AG04450 (cell line): ENCODE data around the gene GPC6. TPM values are rescaled to one million over a fixed set of nuclear protein-coding genes. Genes with fewer than 3 reads are reported as not detected.

Experiments
- CTCF ChIA-PET: fragments of 300-600, 350-600 bp; formaldehyde crosslinking; extraction: SDS; loops from one replicate; lab custom pipeline; 2022; ENCODE audit warnings: antibody characterized with exemption, inconsistent platforms; lab: Charles Lee
- POLR2A ChIA-PET: fragments of 350-600 bp; formaldehyde crosslinking; extraction: SDS; loops from one replicate; lab custom pipeline; 2021; ENCODE audit warnings: antibody characterized with exemption, inconsistent platforms; lab: Yijun Ruan, JAX
- DNase-seq: peaks from one replicate; pipeline ENCODE4 v3.0.0-alpha.2; 2011; ENCODE audit warnings: low read depth, low spot score
- H3K27ac ChIP-seq: one replicate; pipeline ENCODE4 v1.5.1; 2012; ENCODE audit warnings: low read depth, low read length, control low read depth
- H3K27me3 ChIP-seq: one replicate; pipeline ENCODE4 v1.6.0; 2012; ENCODE audit warnings: low read length; ENCODE audit not compliant: control insufficient read depth, insufficient read depth
- H3K4me3 ChIP-seq: 2 replicates; pipeline ENCODE4 v1.5.1; 2011; ENCODE audit warnings: mild to moderate bottlenecking, low read depth, low read length, control low read depth
- H3K9me3 ChIP-seq: 2 replicates; pipeline ENCODE4 v1.5.1; 2012; ENCODE audit warnings: low read length; ENCODE audit not compliant: control insufficient read depth, insufficient read depth
- polyA plus RNA-seq: library from polyadenylated mRNA; depleted of rRNA; stranded (reverse); fragments of >200 nt; gene quantifications from 2 replicates; pipeline ENCODE4 v1.2.3, GENCODE V29; 2011
- TF ChIP-seq, protein P1 (sequence below): IDR thresholded peaks from 2 replicates; pipeline ENCODE4 v1.5.1; 2011; ENCODE audit warnings: low read depth, low read length, control low read depth, inconsistent platforms

Gene GPC6
- polyA plus RNA-seq, 1 experiment = 40.4 TPM

DNA sequence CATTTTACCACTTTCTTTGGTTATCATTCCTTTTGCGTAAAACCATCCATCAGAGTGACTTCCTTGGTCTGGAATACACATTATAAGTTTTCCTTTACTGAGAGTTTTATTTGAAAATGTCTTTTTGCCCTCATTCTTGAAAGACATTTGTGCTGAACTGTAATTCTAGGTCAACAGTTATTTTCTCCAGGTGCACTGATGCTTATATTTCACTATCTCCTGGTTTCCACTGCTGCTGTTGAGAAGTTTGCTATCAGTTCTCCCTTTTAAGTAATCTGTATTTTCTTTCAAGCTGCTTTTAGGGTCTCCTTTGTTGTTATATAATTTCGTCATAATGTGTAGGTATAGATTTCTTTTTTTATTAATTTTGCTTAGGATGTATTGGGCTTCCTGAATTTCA lies 1092.9 kb downstream of the GPC6 start:
- Histone ChIP-seq H3K4me3 (no peak overlapping the region), H3K27me3 (no peaks in the 10 kb centered on the region), H3K27ac (no peak overlapping the region), H3K9me3 (no peaks in the 10 kb centered on the region)
- TF ChIP-seq, protein P1, sequence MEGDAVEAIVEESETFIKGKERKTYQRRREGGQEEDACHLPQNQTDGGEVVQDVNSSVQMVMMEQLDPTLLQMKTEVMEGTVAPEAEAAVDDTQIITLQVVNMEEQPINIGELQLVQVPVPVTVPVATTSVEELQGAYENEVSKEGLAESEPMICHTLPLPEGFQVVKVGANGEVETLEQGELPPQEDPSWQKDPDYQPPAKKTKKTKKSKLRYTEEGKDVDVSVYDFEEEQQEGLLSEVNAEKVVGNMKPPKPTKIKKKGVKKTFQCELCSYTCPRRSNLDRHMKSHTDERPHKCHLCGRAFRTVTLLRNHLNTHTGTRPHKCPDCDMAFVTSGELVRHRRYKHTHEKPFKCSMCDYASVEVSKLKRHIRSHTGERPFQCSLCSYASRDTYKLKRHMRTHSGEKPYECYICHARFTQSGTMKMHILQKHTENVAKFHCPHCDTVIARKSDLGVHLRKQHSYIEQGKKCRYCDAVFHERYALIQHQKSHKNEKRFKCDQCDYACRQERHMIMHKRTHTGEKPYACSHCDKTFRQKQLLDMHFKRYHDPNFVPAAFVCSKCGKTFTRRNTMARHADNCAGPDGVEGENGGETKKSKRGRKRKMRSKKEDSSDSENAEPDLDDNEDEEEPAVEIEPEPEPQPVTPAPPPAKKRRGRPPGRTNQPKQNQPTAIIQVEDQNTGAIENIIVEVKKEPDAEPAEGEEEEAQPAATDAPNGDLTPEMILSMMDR = no peak
- CTCF ChIA-PET = no interaction called here
- POLR2A ChIA-PET = no interaction called here
- no peak for DNase-seq

DNA sequence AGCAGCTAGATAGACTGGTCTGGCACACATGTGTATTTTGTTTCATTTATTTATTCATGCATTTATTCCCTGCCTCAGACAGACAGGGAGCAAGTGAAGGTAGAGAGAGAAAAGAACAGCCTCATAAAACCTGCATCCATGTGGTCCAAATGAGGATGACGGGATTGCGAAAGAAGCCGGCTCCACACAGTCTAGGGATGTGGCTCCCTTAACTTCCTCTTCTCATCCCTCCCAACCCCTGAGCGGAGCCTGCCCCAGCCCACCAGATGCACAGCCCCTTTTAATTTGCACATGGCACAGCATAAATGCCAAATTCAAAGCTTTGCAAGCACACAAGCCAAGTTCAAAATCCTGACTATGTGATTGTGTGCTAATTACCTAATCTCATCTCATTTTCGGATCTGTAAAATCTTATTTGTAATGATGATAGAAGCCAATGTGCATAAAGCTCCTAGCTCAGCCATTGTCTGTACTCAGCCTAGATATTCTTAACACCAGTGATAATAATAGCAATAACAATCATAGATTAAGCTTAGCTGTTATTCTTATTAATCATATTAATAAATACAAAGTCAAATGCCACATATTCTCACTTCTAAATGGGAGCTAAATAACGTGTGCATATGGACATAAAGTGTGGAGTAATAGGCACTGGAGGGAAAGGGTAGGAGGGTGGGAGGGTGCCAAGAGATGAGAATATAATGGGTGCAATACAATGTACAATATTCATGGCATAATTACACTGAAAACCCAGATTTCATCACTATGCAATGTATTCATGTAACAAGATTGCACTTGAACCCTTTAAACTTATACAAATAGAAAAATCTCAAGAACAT lies 1096.5 kb downstream of the GPC6 start:
- no peak for DNase-seq
- Histone ChIP-seq H3K27ac (no peak overlapping the region), H3K27me3 (no peaks in the 10 kb centered on the region), H3K9me3 (no peaks in the 10 kb centered on the region), H3K4me3 (no peak overlapping the region)
- ChIA-PET POLR2A (no interaction called here), CTCF (interaction anchor here (0.9 kb wide), 1 partner anchor 12 kb away, joined by 3 read pairs; no protein-coding TSS in a partner anchor)
- TF ChIP-seq, protein P1 = no peak

DNA sequence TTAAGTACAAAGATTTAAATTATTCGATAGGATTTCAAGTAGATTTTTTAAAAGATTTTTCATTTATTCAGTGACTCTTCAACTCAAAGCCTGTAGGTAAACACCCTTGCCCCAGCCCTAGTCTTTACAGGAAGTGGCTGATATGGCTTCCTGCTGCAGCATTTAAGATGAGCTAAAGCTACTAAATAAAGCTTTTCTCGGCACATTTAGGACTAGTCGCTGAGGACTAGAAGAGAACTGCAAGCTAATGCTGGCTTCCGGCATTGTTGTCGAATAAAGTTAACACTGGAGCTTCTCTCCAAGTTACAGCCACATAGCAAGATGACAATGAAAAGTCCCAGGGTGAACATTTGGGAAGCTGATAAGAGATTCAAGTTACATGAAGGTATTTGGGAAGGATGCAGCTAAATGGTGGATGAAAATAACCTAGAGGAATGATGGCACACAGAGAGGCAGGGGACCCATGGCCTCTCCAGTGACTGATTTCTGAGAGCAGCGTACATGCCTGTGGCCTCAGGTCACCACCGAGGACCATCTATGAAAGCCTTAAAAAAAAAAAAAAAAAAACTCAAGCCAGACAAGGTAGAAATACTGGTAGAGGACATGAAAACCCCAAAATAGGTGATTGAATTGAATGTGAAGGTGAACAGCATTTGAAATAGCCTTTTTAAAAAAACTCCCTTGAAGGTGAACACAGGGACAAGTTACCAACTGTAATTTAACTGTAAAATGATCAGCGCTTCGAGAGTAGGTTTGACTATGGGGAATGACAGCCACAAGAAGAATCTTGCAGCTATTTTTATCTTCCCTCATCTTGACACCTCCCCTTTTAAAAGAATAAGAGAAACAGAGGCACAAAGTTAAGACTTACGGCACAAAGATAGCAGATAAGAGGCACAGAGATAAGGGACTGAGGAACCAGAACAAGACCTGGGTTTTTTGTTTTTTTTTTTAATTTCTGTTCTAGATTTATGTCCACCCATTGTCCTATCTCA lies 1097.5 kb downstream of the GPC6 start:
- ChIA-PET CTCF (interaction anchor here (0.7 to 0.9 kb wide), 2 partner anchors 11 to 23 kb away, joined by 3 read pairs; no protein-coding TSS in a partner anchor), POLR2A (no interaction called here)

DNA sequence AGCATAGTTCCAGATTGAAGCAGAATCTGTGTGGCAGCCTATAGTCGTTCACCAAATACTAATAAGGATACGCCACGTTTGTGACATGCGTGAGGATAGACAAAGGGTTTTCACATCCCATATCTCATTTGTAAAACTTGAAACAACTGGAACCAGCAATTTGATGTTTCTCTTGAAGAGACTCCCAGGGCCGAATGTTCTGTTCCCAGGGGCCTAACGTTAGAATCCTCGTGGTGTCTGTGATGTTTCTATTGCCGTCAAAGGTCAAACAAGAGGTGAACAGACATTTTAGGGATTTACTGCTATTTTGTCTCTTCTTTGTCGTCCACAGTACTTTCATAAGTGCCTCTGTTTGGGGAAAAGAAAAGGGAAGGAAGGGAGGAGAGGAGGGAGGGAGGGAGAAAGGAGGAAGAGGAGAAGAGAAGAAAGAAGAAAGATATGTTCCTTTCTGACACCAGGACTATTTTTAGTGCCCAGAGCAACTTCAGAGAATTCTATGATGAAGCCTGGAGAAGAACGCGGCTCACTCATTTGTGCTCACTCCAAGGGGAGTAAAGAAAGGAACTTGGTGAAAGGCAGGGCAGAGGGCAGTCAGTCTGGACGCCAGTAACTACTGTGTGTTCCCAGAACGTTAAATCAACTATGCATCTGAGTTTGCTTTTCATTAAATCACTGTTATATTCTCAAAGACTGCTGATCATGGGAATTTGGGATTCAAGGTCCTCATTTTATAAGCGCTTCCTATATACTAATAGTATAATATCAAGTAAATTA lies 1098.3 kb downstream of the GPC6 start:
- POLR2A ChIA-PET = no interaction called here
- H3K9me3 ChIP-seq = no peaks in the 10 kb centered on the region
- TF ChIP-seq, protein P1 = no peak
- CTCF ChIA-PET = interaction anchor here (0.6 to 0.7 kb wide), 2 partner anchors 22 to 393 kb away, joined by 3 read pairs; no protein-coding TSS in a partner anchor
- no peak overlapping the region for H3K4me3 ChIP-seq
- no peak overlapping the region for H3K27ac ChIP-seq
- H3K27me3 ChIP-seq = no peaks in the 10 kb centered on the region
- no peak for DNase-seq

More for the DNA sequence above, 1097.5 kb downstream of the GPC6 start:
- Histone ChIP-seq H3K4me3 (no peak overlapping the region), H3K9me3 (no peaks in the 10 kb centered on the region), H3K27ac (no peak overlapping the region), H3K27me3 (no peaks in the 10 kb centered on the region)
- TF ChIP-seq, protein P1 = no peak
- DNase-seq = no peak
